DOHH2 (cell line): Measurements from ENCODE around the gene CLCN7.
A peak's percentile ranks its signal among the peaks of the same experiment; 100 is the strongest.

Experiments
- H3F3A ChIP-seq: fragments of 200-600 bp; sonication (generic), shearing (Covaris generic); 2 replicates; pipeline ENCODE4 v1.6.0; 2016; ENCODE audit warnings: antibody characterized with exemption, mild to moderate bottlenecking; ENCODE audit not compliant: control insufficient read depth, insufficient read depth
- H3K27ac ChIP-seq: fragments of 200-600 bp; sonication (generic); 2 replicates; pipeline ENCODE4 v1.5.1; 2014; ENCODE audit warnings: low read depth, mild to moderate bottlenecking, low read length, moderate library complexity
- H3K27me3 ChIP-seq: fragments of 200-600 bp; sonication (generic); 2 replicates; pipeline ENCODE4 v1.6.1; 2014; ENCODE audit warnings: mild to moderate bottlenecking, low read length, mixed read lengths; ENCODE audit not compliant: control insufficient read depth
- H3K36me3 ChIP-seq: fragments of 200-600 bp; sonication (generic); 2 replicates; pipeline ENCODE4 v1.6.1; 2014; ENCODE audit warnings: mild to moderate bottlenecking, low read length, moderate library complexity, mixed read lengths; ENCODE audit not compliant: control insufficient read depth
- H3K4me1 ChIP-seq: fragments of 200-600 bp; sonication (generic); 2 replicates; pipeline ENCODE4 v1.6.1; 2014; ENCODE audit warnings: mild to moderate bottlenecking, low read length, mixed read lengths; ENCODE audit not compliant: control insufficient read depth
- H3K4me2 ChIP-seq: fragments of 200-600 bp; sonication (generic); 2 replicates; pipeline ENCODE4 v1.6.0; 2014; ENCODE audit warnings: mild to moderate bottlenecking, low read length, moderate library complexity
- H3K4me3 ChIP-seq: fragments of 200-600 bp; sonication (generic); 2 replicates; pipeline ENCODE4 v1.5.1; 2014; ENCODE audit warnings: mild to moderate bottlenecking, low read length, mixed read lengths
- H3K79me2 ChIP-seq: fragments of 200-600 bp; sonication (generic); 2 replicates; pipeline ENCODE4 v1.6.1; 2014; ENCODE audit warnings: mild to moderate bottlenecking, low read length, mixed read lengths; ENCODE audit not compliant: control insufficient read depth
- H3K9me2 ChIP-seq: fragments of 200-600 bp; sonication (generic); replicated peaks from 2 replicates; pipeline ENCODE4 v1.6.1; 2014; ENCODE audit warnings: mild to moderate bottlenecking, low read length, mixed read lengths; ENCODE audit not compliant: control insufficient read depth
- H3K9me3 ChIP-seq: fragments of 200-600 bp; sonication (generic); 2 replicates; pipeline ENCODE4 v1.6.1; 2014; ENCODE audit warnings: antibody characterized with exemption, low read length, mixed read lengths; ENCODE audit not compliant: control insufficient read depth, insufficient read depth
- H4K20me1 ChIP-seq: fragments of 200-600 bp; sonication (generic); 2 replicates; pipeline ENCODE4 v1.6.0; 2014; ENCODE audit warnings: low read depth, mild to moderate bottlenecking, antibody characterized with exemption, low read length, moderate library complexity; ENCODE audit not compliant: control insufficient read depth, insufficient read depth
- CTCF ChIP-seq: fragments of 200-600 bp; sonication (generic); IDR thresholded peaks from one replicate; pipeline ENCODE4 v1.5.1; 2014; ENCODE audit warnings: antibody characterized with exemption, mild to moderate bottlenecking, low read depth, low read length; ENCODE audit not compliant: poor library complexity, severe bottlenecking
- EZH2phosphoT487 ChIP-seq: fragments of 200-600 bp; sonication (generic); IDR thresholded peaks from 2 replicates; pipeline ENCODE4 v1.6.1; 2017; ENCODE audit warnings: borderline replicate concordance, mild to moderate bottlenecking, antibody characterized with exemption, low read length, moderate library complexity, mixed read lengths

The CLCN7 gene

DNA sequence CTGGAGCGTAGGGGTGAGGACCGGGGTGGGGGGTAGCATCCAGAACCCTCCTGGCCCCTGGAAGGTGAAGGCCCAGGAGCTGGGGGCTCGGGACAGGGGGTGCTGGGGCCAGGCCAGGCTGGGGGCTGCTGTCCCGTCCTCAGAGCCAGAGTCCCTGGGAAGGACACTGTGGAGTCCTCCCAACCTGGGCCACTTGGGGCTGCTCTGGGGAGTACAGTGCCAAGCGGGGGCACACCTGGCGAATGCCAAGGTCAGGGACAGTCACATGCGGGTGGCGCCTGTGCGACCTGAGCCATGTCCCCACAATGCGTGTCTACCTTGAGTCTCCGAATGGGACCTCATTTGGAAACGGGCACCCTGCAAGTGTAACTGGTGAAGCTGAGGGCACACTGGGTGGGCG is 45.2 kb downstream of the CLCN7 start:
- H3K9me2 ChIP-seq, result no peaks in the 10 kb centered on the region
- no peak overlapping the region for H3K27ac ChIP-seq
- H3K36me3 ChIP-seq, result no peaks in the 10 kb centered on the region
- H3K4me1 ChIP-seq, result peaks cover 17% of the 10 kb centered on the region
- H3F3A ChIP-seq, result no peaks in the 10 kb centered on the region
- H3K4me2 ChIP-seq, result no peak overlapping the region
- H3K27me3 ChIP-seq, result no peaks in the 10 kb centered on the region
- no peaks in the 10 kb centered on the region for H3K79me2 ChIP-seq
- H3K4me3 ChIP-seq, result no peak overlapping the region
- no peaks in the 10 kb centered on the region for H4K20me1 ChIP-seq
- TF ChIP-seq CTCF (no peak), EZH2phosphoT487 (no peak)
- no peaks in the 10 kb centered on the region for H3K9me3 ChIP-seq

DNA sequence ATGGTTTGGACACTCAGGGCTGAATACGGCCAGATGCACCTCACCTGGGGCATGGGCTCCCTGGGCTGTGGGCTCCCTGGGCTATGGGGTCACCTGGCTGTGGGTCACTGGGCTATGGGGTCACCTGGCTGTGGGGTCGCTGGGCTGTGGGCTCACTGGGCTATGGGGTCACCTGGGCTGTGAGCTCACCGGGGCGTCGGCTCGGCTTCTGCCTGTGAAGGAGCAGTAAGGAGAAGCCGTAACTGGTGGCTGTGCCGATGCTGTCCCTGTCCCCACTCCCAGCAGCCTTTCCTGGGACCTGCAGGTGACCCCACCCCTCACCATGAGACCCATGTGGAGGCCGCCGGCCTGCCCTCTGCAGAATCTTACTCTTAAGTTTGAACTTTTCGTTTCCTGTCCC is 45.8 kb downstream of the CLCN7 start:
- Histone ChIP-seq H3K4me2 (peak overlapping the region; percentile 45), H3K4me3 (0 out of 2 replicates have a peak overlapping the region, but pooled peaks have one; percentile 31), H3F3A (no peaks in the 10 kb centered on the region), H3K36me3 (no peaks in the 10 kb centered on the region), H4K20me1 (no peaks in the 10 kb centered on the region), H3K4me1 (peaks cover 17% of the 10 kb centered on the region), H3K27ac (no peak overlapping the region), H3K27me3 (no peaks in the 10 kb centered on the region), H3K9me2 (no peaks in the 10 kb centered on the region), H3K79me2 (no peaks in the 10 kb centered on the region), H3K9me3 (no peaks in the 10 kb centered on the region)
- TF ChIP-seq EZH2phosphoT487, result no peak
- no peak for TF ChIP-seq CTCF

GRCh38 chr16:1428511-1428910 is 46.3 kb downstream of the CLCN7 start:
- peaks cover 17% of the 10 kb centered on the region for H3K4me1 ChIP-seq
- no peaks in the 10 kb centered on the region for H3K27me3 ChIP-seq
- H3F3A ChIP-seq, result no peaks in the 10 kb centered on the region
- H3K4me3 ChIP-seq, result peak overlapping the region; percentile 31; the same call in 1 of the 2 replicates
- TF ChIP-seq EZH2phosphoT487 (no peak), CTCF (peak; percentile 77)
- H3K9me3 ChIP-seq, result no peaks in the 10 kb centered on the region
- no peaks in the 10 kb centered on the region for H3K36me3 ChIP-seq
- H3K9me2 ChIP-seq, result no peaks in the 10 kb centered on the region
- peak overlapping the region; percentile 45 for H3K4me2 ChIP-seq
- H3K27ac ChIP-seq, result no peak overlapping the region
- H3K79me2 ChIP-seq, result no peaks in the 10 kb centered on the region
- H4K20me1 ChIP-seq, result no peaks in the 10 kb centered on the region
